COLO668 (cell line): ENCODE data around the gene RPGRIP1L.
"Not testable (repeated sequence)": the region's sequence is repeated elsewhere in the genome, so short reads cannot be mapped to it uniquely, and the experiment has no call there.

Experiments used
- DNase-seq: peaks from one replicate; lab custom pipeline; 2025; ENCODE audit not compliant: unreplicated experiment; lab: John Stamatoyannopoulos, UW

The RPGRIP1L gene

GRCh38 chr16:53713403-53714204 lies 9.9 kb upstream of the RPGRIP1L start:
- DNase-seq = no peak

DNA sequence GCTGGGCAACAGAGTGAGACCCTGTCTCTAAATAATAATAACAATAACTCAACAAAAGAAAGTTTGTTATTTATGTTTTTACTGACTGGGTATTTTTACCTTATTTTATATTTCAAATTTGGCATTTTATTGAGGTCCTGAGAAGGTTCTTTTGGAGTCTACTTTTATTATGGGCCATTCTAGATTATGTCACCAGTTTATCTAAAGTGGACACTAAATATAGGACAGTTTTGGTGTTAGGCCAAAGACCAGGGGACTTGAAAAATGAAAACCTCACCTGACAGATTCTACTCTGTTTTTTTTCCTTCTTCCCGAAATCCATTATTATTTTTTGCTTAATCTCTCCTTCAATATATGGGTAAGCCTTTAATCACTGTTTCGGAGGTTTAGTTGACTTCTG lies 8.4 kb upstream of the RPGRIP1L start:
- no peak for DNase-seq

DNA sequence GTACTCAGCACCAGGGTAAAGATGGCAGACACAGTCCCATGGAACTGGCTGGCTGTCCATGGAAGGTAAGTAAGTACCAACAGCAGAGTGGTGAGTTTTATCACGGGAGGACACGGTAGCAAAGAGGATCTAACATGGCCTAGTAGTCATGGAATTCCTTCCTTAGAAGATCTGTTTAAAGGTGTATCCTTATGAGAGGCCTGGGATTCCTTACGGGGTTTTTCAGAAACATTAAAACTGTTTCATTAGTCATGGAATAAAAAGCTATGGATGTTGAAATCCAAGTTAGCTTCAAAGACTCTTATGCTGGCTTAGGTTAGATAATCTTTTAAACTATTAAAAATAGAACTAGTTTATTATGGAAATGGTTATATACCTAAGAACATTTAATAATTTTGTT lies 7.7 kb upstream of the RPGRIP1L start:
- no peak for DNase-seq

DNA sequence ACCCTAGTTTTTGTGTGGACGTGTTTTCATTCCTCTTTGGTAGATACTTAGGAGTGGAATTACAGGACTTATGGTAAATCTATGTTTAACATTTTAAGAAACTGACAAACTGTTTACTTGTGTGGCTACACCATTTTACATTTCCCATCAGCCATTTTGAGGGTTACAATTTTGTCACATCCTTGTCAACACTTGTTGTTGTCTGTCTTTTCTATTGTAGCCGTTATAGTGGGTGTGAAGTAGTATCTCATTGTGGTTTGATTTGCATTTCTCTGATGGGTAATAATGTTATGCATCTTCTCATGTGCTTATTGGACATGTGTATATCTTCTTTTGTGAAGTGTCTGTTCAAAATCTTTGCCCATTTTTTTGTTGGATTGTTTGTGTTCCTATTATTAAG lies 4.8 kb upstream of the RPGRIP1L start:
- DNase-seq = no peak

DNA sequence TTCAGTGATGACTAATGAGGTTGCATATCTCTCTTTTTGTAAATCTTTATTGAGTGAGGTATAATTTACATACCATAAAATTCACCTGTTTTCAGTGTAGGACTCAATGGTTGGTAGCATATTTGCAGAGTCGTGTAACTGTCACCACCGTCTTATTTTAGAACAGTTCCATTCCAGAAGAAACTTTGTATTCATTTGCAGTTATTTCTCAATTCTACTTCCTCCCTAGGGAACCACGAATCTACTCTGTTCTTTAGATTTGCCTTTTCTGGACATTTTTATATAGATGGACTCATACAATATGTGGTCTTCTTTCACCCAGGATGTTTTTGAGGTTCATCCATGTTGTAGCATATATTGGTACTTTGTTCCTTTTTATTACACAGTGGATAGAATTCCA lies 4.0 kb upstream of the RPGRIP1L start:
- DNase-seq = no peak

GRCh38 chr16:53704445-53704813 lies 770 bp upstream of the RPGRIP1L start:
- no peak for DNase-seq

DNA sequence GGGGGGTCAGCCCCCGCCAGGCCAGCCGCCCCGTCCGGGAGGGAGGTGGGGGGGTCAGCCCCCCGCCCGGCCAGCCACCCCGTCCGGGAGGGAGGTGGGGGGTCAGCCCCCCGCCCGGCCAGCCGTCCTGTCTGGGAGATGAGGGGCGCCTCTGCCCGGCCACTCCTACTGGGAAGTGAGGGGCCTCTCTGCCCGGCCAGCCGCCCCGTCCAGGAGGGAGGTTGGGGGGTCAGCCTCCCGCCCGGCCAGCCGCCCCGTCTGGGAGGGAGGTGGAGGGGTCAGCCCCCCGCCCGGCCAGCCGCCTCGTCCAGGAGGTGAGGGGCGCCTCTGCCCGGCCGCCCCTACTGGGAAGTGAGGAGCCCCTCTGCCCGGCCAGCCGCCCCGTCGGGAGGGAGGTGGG lies 5.4 kb downstream of the RPGRIP1L start:
- not testable (repeated sequence) for DNase-seq

DNA sequence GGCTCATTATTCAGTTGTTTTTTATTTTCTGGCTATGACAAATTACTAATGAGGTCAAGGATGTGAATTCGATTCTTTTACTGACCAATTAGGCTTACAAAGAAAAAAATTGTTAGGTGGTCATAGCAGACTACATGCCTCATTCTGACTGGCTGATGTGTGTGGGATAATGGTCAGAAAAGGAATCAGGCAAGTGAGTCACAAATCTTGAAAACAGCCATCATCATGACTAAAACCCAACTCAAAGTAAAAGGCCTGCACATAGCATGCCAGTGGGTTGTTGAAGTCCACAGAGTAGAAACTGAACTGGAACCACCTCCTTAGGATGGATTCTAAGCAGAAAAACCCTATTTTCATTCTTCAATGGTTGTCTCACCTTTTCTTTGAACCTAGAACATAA lies 8.6 kb downstream of the RPGRIP1L start:
- no peak for DNase-seq

- DNase-seq = no peak
Observed at GRCh38 chr16:53693320-53693719, 10.3 kb downstream of the RPGRIP1L start.

GRCh38 chr16:53692146-53692545 lies 11.5 kb downstream of the RPGRIP1L start:
- no peak for DNase-seq

DNA sequence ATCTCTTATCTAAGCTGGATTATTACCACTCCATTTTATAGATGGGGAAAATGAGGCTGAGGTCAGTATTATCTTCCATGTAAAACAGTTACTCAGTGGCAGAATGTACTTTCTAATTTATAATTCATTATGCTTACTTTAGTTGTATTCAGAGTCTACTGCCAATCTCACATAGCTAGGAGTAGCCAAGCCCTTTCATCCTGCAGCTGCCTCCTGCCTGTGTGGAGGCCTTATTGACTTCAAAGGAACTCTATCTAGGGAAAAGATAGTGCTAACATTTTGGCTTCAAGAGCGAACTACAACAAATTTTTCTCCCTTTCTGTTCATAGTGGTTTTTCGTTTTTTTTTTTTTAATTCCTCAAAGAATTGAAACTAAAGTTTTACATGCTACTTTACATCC lies 12.9 kb downstream of the RPGRIP1L start:
- no peak for DNase-seq

DNA sequence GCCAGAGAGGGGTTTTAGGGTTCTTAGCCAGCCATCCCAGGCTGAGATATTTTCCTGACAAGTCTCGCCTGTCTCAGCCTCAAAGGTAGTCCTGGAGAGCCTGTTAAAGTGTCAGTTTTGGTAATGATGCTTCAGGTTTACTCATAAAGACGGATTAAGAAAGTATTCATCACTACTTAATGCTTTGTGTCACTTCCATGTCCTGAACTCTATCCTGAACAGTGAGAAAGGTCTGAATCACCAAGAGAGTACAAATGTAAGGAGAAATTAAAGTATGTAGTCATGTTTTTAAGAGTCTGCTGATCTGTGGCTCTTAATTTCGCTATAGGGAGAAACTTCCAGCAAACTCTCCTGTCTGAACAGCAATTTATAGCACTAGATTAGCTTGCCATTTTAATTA lies 14.0 kb downstream of the RPGRIP1L start:
- no peak for DNase-seq

- DNase-seq = no peak
Observed at GRCh38 chr16:53686710-53687109, 16.9 kb downstream of the RPGRIP1L start.

GRCh38 chr16:53685334-53685733 lies 18.3 kb downstream of the RPGRIP1L start:
- DNase-seq = not testable (repeated sequence)

- no peak for DNase-seq
Observed at GRCh38 chr16:53681354-53681753, 22.3 kb downstream of the RPGRIP1L start.

- no peak for DNase-seq
Observed at GRCh38 chr16:53680756-53681155, 22.9 kb downstream of the RPGRIP1L start.

DNA sequence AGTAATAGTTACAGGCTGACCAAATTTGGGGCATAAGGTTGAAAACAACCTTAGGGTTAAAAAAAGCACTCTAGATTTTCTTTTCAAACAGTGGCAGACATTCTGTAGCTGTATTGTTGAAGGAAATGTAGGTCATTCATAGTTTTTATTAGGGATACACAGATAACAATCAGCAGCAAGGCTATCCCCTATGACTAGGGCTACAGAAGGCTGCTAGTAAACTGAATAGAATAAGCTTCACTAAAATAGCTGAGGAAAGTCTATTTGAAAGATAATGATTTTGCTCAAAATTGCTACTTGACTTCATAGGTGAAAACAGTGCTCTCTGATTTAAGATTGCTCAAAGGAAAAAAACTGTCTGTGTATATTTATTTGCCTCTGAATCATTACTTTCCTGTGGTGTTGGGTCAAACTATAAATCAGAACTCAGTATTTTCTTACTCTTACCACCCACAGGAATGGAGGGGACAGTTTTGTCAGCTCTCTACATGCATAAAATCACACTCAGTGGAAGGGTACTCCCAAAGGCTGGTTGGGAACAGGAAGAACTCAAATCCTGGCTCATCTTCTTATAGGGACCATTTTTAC lies 24.8 kb downstream of the RPGRIP1L start:
- DNase-seq = no peak

GRCh38 chr16:53678155-53678554 lies 25.5 kb downstream of the RPGRIP1L start:
- DNase-seq = no peak

- DNase-seq = no peak
Observed at GRCh38 chr16:53673189-53673588, 30.5 kb downstream of the RPGRIP1L start.

DNA sequence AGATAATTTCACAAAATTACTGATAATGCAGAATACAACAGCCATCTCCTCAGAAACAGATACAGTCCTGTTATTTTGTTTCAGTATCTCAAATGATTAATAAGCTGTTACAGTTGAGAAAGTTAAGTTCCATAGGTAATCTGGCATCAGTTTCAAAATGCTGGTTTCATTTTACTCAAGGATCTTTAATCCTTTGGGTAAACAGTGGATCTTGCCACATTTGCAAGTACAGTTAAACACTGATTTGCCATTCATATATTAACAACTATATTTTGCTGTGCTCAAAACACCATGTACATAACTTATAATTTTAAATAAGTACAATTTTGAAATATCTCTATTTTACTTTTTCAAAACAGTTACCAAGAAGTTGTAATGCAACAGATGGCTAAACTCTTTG lies 31.2 kb downstream of the RPGRIP1L start:
- no peak for DNase-seq

GRCh38 chr16:53668869-53669268 lies 34.8 kb downstream of the RPGRIP1L start:
- DNase-seq = no peak

GRCh38 chr16:53666786-53667415 lies 36.8 kb downstream of the RPGRIP1L start:
- DNase-seq = no peak
